Raji (cell line): ENCODE results near the gene SLC6A9.

Experiments used
- POLR2A ChIP-seq: IDR thresholded peaks from 2 replicates; pipeline ENCODE4 v1.6.1; 2011; ENCODE audit warnings: low read depth, low read length, control low read depth; ENCODE audit not compliant: insufficient read depth

SLC6A9 gene

DNA sequence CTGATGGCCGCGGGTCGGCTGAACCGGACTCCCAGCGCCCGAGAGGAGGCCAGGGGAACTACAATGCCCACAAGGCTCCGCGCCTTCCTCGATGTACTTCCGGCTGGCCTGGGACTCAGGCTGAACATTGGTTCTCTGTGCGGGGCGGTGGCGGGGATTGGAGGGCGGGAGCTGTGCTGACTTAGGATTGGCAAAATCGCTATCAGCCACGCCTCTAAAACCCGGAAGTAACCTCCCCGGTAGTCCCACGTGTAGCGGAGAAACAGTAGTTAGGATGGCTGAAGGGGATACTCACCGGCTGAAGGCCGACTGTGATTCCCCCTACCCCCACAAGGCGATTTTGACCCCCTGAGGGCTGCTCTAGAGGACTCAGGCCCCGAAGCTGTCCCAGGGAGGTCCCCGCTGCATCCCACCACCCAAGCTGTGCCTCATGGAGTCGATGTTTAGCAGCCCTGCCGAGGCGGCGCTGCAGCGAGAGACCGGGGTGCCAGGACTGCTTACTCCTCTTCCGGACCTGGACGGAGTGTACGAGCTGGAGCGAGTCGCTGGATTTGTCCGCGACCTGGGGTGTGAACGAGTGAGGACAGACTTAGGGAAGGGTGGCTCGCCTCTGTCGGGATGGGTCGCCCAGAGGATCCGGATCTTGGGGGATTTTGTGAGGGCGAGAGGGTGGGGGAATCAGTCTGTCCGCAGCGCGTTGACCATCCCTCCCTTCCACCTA lies 61.4 kb downstream of the SLC6A9 start, which contains the start of gene DPH2:
TSS of gene DPH2 (plus strand) at position 265 of the 721 bp plus-strand sequence. CDS start at position 431, 166 bp downstream.
- TF ChIP-seq POLR2A = peak; percentile 75

GRCh38 chr1:43969416-43969745 lies 61.9 kb downstream of the SLC6A9 start:
- no peak for TF ChIP-seq POLR2A

DNA sequence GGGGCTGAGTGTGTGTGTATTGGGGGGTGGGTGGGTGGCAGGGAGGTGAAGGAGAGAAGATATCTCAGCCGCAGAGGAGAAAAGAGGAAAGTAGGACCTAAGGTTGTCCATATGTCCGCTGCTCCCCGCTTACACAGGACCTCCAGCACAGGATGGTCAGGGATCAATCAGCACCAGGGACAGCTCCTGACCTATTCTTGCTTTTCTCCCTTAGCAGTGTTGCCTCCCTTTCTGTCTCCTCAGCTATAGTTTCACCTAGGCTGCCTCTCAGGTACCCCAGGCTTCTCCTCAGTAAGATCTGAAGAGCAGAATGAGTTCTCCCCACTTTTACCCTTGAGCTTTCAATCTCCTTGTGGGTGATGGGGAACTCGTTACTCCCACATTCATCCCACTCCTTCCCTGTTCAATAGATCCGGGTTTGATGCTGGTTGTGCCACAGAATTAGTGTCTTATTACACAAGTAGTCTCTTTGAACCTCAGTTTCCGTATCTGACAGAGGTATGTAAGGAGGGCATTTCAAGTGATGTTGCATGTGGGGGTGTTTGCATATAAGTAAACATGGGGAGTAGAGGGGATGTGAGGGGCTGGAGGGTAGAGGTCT lies 62.8 kb downstream of the SLC6A9 start:
- no peak for TF ChIP-seq POLR2A

DNA sequence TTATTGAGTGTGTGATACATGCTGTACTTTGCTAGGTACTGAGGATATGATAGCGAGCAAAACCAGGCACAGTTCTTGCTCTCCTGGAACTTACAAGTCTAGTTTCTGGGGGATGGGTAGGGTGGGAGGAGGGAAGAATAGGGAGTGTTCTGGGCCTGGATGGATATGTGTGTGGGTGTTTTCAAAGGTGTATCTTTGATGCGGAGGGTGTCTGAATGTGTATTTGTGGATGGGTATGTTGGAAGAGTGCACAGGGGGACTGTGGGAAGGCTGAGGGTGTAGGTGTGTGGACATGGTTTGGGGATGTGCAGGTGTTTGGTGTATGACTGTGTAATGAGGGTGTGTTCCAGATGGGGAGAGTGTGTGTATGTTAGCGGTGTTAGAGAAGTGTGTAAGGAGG lies 65.9 kb downstream of the SLC6A9 start:
- no peak for TF ChIP-seq POLR2A

DNA sequence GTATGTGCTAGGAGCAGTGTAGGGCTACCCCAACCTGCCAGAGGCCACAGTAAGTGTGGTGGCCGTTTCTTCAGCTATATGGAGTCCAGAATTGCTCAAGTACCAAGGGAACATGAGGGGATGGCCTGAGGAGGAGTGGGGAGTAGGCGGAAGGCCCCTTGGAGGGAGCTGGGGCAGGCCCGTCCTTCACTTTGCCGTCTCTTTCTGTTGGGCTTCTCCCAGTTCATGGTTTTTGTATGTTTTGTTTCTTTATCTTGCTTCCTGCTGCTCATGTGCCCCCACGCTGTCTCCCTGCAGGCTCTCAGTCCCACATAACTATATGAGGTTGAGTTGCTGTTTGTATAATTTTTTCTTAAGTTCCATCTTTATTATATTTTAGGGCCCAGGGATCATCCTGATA lies 67.4 kb downstream of the SLC6A9 start:
- no peak for TF ChIP-seq POLR2A

- TF ChIP-seq POLR2A = no peak
Observed at GRCh38 chr1:43963006-43963405, 68.3 kb downstream of the SLC6A9 start.

DNA sequence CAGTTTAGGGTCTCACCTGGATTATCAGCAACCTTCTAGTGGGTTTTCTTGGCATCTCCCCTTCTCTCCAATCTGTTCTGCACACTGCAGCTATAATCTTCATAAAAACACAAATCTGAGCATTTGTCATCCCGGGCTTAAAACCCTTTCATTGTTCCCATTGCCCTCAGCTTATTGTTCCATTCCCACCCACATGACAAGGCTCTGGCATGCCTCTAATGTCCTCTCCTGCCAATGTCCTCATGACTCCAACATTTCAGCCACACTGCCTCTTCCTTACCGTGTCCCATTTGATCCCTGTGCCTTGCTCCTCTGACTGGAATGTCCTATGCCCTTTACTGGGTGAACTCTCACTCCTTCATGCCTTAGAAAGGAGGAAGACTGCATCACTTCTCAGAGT lies 68.9 kb downstream of the SLC6A9 start:
- no peak for TF ChIP-seq POLR2A

DNA sequence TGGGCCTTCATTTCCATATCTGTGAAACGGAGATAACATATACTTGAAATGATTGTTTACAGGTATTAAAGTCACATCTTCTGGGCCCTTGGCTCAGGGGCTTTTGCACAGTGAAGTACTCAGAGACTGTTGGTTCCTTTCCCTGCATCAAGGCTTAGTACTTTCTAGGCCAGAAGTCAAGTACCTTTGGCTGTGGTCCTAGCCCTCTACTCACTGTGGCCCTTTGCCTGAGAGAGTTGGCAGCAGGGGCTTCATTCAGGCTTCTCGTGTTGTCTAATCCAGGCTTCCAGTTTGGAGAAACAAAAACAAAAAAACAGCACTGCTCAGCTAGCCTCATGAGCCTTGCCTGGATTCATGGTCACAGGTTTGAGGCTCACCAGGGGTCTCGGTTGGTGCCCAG lies 69.6 kb downstream of the SLC6A9 start:
- TF ChIP-seq POLR2A = no peak

- TF ChIP-seq POLR2A = no peak
Observed at GRCh38 chr1:43960798-43961197, 70.5 kb downstream of the SLC6A9 start.

DNA sequence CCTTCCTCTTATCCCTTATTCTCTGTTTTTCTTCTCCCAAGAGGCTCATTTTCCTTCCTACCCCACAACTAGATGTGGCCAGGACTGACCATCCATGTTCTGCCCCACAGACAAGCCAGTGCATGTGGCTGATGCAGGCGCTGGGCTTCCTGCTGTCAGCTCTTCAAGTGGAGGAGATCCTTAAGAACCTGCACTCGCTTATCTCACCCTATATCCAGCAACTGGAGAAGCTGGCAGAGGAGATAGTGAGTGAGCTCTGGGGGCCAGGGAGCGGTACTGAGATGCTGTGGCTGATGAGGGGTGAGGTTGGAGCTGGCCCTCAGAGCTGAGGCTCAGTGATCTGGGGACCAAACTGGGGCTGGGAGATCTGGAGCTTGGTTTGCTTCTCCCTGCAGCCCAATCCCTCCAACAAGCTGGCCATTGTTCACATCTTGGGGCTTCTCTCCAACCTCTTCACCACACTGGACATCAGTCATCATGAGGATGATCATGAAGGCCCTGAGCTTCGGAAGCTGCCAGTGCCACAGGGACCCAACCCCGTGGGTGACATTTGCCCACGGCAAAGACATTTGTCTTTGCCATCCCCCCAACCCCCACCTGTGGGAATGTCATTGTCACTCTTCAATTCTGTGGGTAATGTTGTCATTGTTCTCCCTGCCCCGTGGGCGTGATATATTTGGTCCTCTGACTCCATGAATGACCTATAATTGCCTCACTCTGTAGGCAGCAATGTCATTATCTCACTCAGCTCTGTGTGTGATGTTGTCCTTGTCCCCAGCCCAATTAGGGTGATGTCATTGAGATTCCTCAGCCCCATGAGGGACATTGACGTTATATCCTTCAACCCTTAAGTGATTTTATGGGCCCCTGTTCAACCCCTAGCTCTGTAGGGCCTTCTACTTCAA lies 72.7 kb downstream of the SLC6A9 start:
- TF ChIP-seq POLR2A = no peak

DNA sequence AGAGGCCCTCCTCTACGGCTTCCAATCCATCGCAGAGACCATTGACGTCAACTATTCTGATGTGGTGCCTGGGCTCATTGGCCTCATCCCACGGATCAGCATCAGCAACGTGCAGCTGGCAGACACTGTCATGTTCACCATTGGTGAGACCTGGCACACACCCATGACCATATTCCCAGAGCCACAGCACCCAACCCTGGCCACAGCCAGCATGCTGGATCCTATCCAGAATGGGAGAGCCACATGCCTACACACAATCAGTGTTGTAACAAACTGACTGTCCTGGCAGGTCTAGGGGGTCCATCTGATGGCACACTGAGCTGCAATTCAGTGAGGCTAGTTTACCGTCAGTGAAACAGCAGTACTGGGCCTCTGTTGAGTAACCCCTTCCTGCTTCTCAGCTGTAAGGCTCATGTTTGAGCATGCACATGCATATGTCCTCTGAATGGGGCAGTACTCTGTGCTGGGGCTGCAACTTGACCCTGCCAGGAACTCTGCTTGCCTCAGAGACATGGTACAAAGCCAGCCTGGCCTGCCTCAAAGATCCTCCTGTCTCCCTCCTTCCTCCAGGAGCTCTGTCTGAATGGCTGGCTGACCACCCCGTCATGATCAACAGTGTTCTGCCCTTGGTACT lies 73.7 kb downstream of the SLC6A9 start:
- no peak for TF ChIP-seq POLR2A

DNA sequence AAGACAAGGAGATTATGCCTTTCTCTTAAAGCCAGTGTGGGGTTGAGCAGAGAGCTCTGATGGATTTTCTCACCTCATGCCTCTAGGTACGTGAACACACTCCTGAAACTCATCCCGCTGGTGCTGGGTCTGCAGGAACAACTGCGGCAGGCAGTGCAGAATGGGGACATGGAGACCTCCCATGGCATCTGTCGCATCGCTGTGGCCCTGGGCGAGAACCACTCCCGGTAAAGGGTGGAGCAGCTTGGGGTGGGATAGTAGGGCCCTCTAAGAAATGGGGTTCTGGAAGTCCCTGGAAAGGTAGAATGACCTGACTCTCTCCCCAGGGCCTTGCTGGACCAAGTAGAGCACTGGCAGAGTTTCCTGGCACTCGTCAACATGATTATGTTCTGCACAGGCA lies 75.0 kb downstream of the SLC6A9 start:
- no peak for TF ChIP-seq POLR2A

DNA sequence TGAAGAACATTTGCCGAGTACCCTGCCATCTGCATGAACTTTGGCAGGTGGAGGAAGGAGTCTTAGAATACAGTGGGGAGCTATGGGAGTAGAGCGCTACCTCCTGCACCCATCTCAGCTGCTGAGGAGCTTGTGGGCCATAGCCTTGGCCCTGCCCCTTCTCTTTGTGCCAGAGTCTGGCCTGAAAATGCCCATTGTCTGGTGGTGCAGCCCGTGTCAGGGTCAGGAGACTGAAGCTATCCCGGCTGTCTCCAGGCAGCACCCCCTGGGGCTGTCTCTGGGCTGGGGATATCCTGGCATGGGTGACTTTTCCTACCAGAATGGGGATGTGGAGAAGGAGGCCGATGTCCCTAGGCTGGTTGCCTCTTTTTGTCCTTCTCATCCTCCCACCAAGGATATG lies 77.2 kb downstream of the SLC6A9 start:
- no peak for TF ChIP-seq POLR2A

GRCh38 chr1:43953361-43953760 lies 77.9 kb downstream of the SLC6A9 start:
- no peak for TF ChIP-seq POLR2A

GRCh38 chr1:43952731-43953346 lies 78.4 kb downstream of the SLC6A9 start:
- no peak for TF ChIP-seq POLR2A
